NT2/D1 (cell line): ENCODE measurements around the gene DZIP1L.

Experiments
- SUZ12 ChIP-seq: IDR thresholded peaks from 2 replicates; pipeline ENCODE4 v1.6.1; 2011; ENCODE audit not compliant: insufficient read length, insufficient read depth; ENCODE audit errors: extremely low read depth
- YY1 ChIP-seq: IDR thresholded peaks from 2 replicates; pipeline ENCODE4 v1.6.1; 2011; ENCODE audit not compliant: insufficient read length, insufficient read depth
- ZNF274 ChIP-seq: IDR thresholded peaks from 2 replicates; pipeline ENCODE4 v1.6.1; 2011; ENCODE audit warnings: mild to moderate bottlenecking, low read depth, low read length

- TF ChIP-seq SUZ12 = no peak
- no peak for TF ChIP-seq YY1
- no peak for TF ChIP-seq ZNF274
Observed at GRCh38 chr3:138113326-138113725, 2.1 kb downstream of the DZIP1L start.
